T47D (cell line): ENCODE results near the gene NHERF2.

Source experiments
- DNase-seq, 2 experiments: peaks; one replicate each; pipeline versions ENCODE4 v3.0.0 to v3.0.0-alpha.2; 2011 to 2012; ENCODE audit warnings: low read depth in 1 of 2, low spot score in 1 of 2
- JUND ChIP-seq: IDR thresholded peaks from 2 replicates; pipeline ENCODE4 v1.6.1; 2012; ENCODE audit warnings: low read depth
- in situ Hi-C: cut with HindIII; loops from 2 replicates; pipeline ENCODE4 v1.10.0; 2016; ENCODE audit warnings: low sequenced_read_pairs, low pct_unique_long_range_greater_than_20kb

The NHERF2 gene

DNA sequence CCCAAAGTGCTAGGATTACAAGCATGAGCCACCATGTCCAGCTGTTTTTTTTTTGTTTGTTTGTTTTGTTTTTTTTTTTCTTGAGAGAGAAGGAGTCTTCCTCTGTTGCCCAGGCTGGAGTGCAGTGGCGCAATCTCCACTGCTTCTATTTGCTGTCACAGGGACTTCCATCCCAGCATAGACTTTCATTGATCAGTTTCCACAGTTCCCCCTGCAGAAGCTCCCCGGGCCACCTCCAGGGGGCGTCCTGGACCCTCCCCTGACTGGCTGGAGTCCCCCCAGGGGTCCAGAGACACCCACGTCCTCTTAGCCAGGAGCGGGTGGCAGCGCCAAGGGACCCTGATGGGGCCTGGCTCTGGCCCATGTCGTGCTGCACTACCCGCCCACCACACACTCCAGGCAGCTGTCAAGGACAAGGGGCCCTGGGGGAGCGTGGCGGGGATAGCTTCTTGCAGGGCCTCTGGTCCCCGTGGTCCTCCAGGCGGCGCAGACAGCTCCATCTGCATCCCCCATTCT is 10.2 kb upstream of the NHERF2 start:
- in situ Hi-C loops, result no loop called here
- TF ChIP-seq JUND, result no peak
- DNase-seq, result no peak

DNA sequence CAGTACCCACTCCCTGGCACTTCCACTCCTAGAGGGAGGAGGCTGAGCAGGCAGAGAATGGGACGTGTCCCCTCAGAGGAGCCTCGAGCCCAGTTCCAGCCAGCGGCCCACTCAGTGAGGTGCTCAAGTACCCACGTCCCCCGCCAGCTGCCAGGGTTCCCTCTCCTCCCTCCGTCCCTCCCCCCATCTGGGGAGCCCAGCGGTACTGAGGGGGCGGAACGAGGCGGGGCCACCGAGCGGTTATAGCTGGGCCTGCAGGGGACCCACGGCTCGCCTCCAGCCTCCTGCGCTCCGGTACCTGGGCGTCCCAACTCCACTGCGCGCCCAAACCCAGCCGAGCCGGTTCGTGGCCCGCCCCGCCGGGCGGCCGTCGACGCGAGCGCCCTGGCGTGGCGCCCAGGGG is 7.2 kb upstream of the NHERF2 start, which contains the start of gene NPW:
Gene NPW (plus strand): TSS at position 268 of the 403 bp plus-strand sequence.
- no peak for DNase-seq
- TF ChIP-seq JUND, result no peak
- in situ Hi-C loops, result no loop called here

DNA sequence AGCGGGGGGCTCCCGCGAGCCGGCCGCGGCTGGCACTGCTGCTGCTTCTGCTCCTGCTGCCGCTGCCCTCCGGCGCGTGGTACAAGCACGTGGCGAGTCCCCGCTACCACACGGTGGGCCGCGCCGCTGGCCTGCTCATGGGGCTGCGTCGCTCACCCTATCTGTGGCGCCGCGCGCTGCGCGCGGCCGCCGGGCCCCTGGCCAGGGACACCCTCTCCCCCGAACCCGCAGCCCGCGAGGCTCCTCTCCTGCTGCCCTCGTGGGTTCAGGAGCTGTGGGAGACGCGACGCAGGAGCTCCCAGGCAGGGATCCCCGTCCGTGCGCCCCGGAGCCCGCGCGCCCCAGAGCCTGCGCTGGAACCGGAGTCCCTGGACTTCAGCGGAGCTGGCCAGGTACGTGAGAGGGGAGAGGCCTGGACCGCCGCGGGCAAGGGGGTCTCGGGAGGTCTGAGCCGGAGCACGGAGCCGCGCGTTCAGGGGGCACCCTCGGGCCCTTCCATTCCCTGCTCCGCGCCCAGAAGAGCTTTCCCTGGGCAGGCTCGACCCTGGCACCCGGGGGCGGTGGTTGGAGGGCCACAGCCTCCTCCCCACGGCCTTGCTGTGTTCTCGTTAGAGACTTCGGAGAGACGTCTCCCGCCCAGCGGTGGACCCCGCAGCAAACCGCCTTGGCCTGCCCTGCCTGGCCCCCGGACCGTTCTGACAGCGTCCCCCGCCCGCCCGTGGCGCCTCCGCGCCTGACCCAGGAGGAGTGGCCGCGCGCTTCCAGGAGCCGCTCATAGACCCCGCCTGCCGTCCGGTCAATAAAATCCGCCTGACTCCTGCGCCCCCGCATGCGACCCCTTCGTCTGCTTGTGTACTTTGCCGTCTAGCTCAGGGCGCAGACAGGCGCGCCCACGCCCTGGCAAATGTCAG is 6.5 kb upstream of the NHERF2 start:
- no peak for TF ChIP-seq JUND
- in situ Hi-C loops, result no loop called here
- no peak for DNase-seq

DNA sequence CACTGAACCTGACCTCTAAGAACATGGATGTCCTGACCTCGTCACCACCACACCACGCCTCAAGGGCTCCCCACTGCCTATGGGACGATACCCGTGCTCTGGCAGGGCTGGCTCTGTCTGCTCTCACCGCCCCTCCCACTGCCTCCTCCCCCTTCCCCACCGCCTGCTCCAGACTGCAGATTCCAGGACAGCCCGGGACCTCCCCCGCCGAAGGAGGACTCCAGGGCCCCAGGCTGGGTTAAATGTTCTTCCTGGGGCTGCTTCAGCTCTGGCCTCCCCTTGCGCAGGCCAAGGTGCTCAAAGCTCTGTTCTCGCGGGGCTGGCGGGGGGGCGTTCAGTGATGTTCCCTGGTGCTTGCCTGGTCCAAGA is 4.0 kb upstream of the NHERF2 start:
- TF ChIP-seq JUND, result no peak
- in situ Hi-C loops, result no loop called here
- peak; percentile 75 to 84 for DNase-seq

DNA sequence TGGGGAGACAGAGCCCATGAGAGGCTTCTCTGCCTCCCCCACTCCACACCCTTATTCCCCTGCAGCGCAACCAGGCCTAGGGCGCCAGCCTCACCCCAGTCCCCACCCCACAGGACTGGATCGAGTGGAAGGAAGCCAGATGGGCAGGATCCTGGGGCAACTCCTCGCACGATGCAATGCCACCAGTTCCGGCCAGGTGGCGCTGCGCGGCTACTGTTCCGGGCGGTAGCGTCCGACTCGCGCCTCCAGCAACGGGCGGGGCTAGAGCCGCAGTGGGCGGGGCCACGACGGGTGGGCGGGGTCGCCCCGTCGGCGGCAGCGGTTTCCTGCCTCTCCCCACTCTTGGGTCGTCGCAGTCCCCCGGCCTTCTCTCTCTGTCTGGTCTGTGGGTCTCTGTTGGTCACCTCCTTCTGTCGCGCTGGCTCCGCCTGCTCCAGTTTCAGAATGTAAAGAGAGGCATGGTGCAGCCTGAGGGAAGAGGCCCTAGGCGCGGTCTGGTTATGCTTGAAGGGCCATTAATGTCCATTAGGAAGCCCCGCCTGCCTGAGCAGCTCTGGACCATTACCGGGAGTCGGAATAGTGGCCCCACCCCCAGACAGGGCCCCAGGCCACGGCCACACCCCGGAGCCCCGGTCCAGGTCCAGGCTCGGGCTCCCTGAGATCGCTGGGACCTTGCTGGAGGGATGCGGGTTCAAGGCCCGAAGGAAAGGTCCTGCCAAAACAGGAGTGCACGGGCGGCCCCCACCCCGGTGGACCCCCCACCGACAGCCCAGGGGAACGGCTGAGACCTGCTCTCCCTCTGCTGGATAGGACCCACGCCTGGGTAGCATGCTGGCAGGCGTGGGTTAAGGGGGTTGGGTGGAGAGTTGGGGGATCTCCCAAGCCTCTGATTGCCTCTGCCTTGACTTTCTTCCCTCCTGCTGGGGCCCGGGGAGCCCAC is 3.3 kb upstream of the NHERF2 start:
- in situ Hi-C loops, result no loop called here
- peak; percentile 91 to 94 for DNase-seq
- no peak for TF ChIP-seq JUND

DNA sequence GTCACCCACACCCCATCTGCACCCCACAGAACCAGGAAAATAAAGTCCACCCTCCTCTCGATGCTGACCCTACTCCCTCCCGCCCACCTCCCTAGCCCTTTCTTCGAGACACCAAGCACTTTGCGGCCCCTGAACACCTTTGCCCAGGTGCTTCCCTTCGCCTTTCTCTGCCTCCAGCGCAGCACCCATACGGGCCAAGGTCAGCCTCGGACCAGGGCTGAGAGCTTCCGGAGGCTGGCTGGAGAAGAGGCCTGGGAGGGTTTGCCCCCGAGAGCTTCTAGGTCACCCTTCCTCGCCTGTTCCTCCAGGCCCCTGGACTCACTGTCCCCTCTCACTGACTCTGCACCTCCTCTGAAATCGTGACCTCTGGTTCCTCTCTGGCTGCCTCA is 2.7 kb upstream of the NHERF2 start:
- no peak for DNase-seq
- in situ Hi-C loops, result no loop called here
- no peak for TF ChIP-seq JUND

DNA sequence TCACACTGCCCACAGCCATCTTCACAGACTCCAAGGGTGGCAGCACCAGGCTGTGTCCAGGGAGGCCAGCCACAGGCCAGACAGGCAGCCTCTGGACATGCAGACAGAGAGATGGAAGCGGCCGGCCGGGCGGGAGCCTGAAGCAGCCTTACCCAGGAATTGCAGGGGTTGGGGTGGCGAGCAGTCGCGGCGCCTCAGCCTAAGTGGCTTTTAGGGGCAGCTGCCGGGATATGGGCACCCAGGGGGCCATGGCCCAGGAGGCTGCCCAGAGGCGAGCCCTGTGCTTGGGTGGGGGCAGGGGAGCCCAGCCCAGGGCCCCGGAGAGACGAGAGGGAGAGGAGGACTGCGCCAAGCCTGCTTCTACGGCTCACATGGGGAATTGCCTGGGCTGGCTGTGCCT is 1.5 kb upstream of the NHERF2 start:
- in situ Hi-C loops, result no loop called here
- TF ChIP-seq JUND, result no peak
- no peak for DNase-seq

DNA sequence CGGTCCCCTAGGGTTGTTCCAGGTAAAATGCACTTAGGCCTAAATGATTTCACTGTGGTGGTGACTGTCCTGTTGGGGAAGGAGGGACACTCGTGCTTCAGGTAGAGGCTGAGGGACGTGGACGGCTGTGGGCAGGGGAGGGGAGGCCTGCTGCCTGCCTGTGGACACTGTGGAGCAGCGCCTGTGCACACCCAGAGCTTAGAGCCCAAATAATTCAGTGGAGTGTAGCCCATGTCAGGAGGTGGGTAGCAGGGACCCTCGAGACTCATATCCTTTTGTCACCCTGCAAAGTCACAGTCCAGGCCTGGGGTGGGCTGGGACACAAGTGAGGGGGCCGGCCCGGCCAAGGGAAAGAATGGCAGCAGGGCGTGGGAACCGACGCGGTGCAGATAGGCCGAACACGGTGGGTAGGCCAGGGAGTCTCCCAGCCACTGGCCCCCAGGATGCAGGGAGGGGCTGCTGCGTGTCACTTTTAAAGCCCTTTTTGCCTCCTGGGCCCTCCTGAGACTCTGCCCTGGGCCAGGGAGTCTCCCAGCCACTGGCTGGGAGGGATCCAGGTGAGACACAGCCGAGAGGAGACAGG is 733 bp upstream of the NHERF2 start:
- no peak for TF ChIP-seq JUND
- in situ Hi-C loops, result no loop called here
- no peak for DNase-seq

DNA sequence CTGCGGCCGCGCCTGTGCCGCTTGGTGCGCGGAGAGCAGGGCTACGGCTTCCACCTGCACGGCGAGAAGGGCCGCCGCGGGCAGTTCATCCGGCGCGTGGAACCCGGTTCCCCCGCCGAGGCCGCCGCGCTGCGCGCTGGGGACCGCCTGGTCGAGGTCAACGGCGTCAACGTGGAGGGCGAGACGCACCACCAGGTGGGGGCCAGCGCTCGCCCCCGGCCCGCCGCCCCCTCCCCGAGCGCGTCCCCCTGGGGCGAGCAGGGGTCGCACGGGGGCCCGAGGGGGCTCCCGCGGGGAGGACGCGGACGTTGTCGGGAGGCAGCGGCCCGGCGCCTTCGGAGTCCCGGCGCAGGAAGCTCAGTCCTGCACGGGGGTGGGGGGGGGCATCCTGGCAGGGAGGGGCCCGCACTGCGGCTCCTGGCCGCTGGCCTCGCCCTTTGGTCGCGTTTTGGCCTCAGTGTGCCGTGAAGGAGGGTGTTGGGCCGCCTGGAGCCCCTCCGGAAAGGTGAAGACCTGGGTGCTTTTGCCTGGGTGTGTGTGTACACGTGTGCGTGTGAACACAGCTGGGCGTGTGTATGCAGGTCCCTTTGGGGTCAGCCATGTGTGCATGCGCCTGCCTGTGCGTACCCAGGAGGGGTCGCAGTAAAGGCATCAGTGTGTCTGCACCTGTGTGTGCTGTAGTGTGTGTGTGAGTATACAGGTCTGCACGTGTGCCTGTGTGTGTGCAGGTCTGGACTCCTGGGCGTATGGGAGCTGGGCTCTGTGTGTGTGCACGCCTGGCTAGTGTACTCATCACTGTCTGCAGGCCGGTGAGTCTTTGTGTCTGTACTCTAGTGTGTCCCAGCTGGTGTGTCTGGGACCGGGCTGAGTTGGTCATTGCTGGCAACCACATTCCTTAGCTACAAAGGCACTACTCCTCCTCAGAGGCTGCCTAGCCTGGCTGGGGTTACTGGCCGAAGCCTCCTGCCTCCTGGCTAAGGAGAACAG is 615 bp downstream of the NHERF2 start:
- DNase-seq, result peak in 1 of 2 experiments; percentile 75
- TF ChIP-seq JUND, result no peak
- in situ Hi-C loops, result no loop called here

DNA sequence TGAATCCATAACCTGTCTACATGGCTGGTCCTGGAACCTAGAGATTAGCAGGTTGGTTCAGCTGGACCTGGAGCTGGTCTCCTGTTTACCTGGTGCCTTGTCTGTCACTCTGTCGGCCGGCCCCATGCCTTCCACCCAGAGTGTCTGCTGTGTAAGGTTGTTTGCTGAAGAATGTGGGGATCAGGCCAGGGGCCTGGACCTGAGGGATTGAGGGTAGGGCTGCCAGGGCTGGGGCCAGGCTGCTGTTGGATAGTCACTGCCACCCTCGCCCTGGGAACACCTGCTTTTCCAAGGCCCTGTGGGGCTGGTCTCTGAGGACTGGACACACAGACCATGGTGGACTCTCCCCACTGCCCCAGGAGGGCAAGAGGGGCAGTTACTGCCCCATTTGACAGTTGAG is 1.4 kb downstream of the NHERF2 start:
- in situ Hi-C loops, result no loop called here
- no peak for DNase-seq
- TF ChIP-seq JUND, result no peak

DNA sequence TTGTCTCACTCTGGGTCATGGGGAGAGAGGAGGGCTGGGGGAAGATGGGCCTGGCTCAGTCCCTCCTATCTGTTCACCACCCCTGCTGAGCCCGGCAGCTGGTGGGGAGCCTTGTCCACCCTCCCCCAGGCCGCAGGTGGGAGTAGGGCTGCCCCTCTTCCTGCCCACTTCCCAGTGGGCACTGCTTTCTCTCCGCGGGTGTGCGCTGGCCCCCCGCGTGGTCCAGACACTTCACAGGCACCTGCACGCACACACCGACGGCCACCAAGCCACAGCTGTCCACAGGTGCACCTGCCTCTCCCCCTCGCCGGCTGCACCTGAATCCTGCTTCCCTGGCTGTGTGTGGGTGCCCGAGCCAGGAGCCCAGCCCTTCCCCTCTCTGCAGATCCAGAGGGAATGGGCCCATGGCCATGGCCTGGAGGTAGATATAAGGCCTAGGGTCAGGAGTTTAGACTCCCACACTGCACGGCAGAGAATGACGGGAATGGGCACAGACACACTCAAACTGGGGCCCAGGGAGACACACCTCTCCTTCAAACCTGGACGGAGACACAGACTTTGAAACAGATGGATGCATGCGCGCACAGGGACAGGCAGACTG is 2.0 kb downstream of the NHERF2 start:
- in situ Hi-C loops, result no loop called here
- no peak for DNase-seq
- no peak for TF ChIP-seq JUND
